Measurements from ENCODE around the gene SEMA4C.

GRCh38 chr2:96898641-96899412 is 28.9 kb upstream of the SEMA4C start:
- TF ChIP-seq CTCF (conservative IDR thresholded peaks at IDR 0.05) (no peak), ZFX (IDR thresholded peaks at IDR 0.05) (no peak)

Data from C4-2B (cell line).